ENCODE results near the gene CAMK1.

- no peak for TF ChIP-seq ZNF507 (tag; conservative IDR thresholded peaks at IDR 0.05)
- TF ChIP-seq SRSF9 (IDR thresholded peaks at IDR 0.05; ENCODE audit: borderline replicate concordance, low read depth, low read length): no peak
- TF ChIP-seq TBP (optimal IDR thresholded peaks at IDR 0.05; ENCODE audit: low read depth, low read length): no peak
- TF ChIP-seq CBX2 (IDR thresholded peaks at IDR 0.05; ENCODE audit: insufficient read depth, low read length, poor library complexity, severe bottlenecking): no peak
- no peak for TF ChIP-seq CTCF (IDR thresholded peaks at IDR 0.05 in 2 of 3, conservative IDR thresholded peaks at IDR 0.05 in 1 of 3; ENCODE audit: insufficient read depth in 2 of 3, low read depth in 1 of 3, low read length in 3 of 3)
- TF ChIP-seq RBM14 (IDR thresholded peaks at IDR 0.05; ENCODE audit: borderline replicate concordance, insufficient read depth, low read depth, low read length): no peak
- TF ChIP-seq ZFX (CRISPR knock-in tag; IDR thresholded peaks at IDR 0.05): no peak
- no peak for TF ChIP-seq ATF2 (CRISPR knock-in tag; IDR thresholded peaks at IDR 0.05)
- TF ChIP-seq MCM3 (IDR thresholded peaks at IDR 0.05): no peak
- no peak for TF ChIP-seq FIP1L1 (IDR thresholded peaks at IDR 0.05; ENCODE audit: low read depth, low read length, poor library complexity, severe bottlenecking)
- no peak for TF ChIP-seq GTF2A2 (tag; IDR thresholded peaks at IDR 0.05)
These were observed 20.5 kb downstream of the CAMK1 start for GRCh38 chr3:9749296-9749644.
